Measurements from ENCODE around the gene PXK.
A peak's percentile ranks its signal among the peaks of the same experiment; 100 is the strongest.
"Not testable (repeated sequence)": the region's sequence is repeated elsewhere in the genome, so short reads cannot be mapped to it uniquely, and the experiment has no call there.

PXK gene

DNA sequence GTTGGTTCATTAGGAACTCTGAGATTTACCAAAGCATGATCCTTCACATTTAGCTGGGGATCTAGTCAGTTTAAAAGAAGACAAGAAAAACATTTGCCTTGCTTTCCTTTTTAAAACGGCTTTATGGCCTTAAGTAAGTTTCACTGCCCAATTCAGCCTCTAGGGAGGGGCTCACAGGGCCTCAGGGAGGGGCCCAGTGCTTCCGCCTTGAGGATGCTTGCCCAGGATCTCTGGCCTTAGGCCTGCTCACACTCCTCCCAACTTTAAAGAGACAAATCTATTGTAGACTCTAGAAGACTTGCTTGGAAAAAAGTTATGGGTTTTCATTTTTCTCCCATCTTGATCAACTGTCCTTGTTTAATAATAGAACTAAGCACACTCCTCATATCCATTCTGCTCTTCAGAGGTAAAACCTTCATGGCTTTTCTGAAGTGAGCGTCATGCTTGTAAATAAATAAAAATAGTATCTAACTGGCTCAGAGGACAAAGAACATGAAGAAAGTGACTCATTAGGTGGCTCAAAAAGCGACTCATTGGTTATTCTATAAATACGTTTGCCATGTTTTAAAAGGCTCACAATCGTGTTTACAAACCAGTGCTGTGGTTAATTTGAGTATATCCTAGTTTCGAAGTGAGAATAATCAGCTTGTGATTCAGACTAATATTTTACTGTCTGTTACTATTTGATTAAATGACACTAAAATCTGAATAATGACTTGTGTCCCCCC is 87.3 kb downstream of the PXK start:
- DNase-seq (ENCODE audit: low spot score): no peak

- DNase-seq (ENCODE audit: low spot score): no peak
These were observed 88.3 kb downstream of the PXK start for GRCh38 chr3:58421004-58421403.

DNA sequence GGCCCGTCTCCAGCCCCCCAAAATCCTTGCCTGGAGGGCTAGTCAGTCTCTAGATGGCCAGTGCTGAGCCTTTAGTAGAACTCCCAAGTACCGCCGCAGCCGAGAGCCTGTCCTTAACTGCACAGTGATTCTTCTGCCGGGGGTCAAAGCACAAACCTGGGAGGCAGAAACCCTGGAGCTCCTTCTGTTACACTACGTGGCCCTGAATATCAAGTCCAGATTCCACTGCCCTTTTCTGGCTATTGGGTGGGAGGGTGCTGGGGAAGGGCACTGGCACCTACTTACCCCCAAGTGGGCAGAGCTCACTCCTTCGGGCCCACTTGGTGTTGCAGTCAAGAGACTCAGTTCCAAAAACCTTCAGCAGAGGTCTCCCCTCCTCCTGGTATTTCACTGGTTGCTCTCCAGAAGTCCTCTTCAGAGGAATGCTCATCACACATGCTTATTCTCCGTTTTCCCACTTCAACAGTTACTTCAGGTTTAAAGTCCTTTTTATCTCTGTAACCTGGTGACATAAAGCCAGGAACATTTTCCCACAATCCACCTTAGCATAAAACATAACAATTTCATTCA is 90.1 kb downstream of the PXK start:
- no peak for DNase-seq (ENCODE audit: low spot score)

GRCh38 chr3:58424613-58425012 is 91.9 kb downstream of the PXK start:
- DNase-seq (ENCODE audit: low spot score): no peak

DNA sequence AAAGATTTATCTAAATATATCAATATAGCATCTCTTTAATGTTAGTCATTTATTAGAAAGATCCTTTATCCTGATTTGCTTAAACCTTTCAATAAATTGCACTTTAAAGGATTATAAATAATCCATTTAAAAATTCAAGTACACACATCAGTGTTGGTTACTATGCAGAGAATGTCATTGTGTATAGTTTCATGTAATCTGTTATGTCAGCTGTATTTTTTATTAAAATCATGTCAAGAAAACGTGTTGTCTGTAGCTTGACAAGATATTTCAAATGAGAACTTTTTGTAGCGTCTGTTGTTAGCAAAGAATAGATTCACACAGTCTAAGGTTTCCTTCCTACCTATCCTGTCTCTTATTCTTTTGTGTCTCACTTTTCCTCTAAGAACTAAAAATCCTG is 93.1 kb downstream of the PXK start:
- no peak for DNase-seq (ENCODE audit: low spot score)

DNA sequence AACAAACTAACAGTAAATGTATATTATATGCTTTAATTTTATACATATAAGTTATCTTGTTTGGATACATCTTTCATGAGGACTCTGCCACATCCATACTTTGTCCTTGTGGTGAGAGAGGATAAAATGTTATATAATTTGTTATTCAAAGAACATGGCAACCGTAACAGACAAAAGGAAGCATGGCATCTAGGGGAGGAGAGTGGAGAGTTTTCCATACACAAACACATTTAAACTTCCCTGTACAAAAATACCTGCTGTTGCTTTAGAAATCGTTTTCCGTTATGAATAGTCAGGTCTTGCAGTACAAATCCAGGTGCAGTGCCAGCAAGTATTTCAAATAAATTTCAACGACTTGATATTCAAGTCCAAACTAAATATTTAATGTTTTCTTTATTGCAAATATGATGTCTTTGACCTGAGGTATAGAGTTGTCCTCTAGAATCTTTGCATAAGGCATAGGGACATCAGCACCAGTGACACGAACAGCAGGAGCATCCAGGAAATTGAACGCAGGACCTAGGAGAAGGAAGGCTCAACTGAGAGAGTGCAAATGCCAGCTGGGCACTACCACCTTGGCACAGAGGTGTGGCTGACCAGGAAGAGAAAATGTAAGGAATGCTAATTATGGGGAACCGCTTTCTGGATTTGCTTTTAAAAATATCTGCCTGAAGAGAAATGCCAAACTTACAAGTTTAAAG is 95.1 kb downstream of the PXK start:
- DNase-seq (ENCODE audit: low spot score): no peak

GRCh38 chr3:58429657-58430056 is 97.0 kb downstream of the PXK start:
- no peak for DNase-seq (ENCODE audit: low spot score)

- no peak for DNase-seq (ENCODE audit: low spot score)
These were observed 100.2 kb downstream of the PXK start for GRCh38 chr3:58432905-58433304.

DNA sequence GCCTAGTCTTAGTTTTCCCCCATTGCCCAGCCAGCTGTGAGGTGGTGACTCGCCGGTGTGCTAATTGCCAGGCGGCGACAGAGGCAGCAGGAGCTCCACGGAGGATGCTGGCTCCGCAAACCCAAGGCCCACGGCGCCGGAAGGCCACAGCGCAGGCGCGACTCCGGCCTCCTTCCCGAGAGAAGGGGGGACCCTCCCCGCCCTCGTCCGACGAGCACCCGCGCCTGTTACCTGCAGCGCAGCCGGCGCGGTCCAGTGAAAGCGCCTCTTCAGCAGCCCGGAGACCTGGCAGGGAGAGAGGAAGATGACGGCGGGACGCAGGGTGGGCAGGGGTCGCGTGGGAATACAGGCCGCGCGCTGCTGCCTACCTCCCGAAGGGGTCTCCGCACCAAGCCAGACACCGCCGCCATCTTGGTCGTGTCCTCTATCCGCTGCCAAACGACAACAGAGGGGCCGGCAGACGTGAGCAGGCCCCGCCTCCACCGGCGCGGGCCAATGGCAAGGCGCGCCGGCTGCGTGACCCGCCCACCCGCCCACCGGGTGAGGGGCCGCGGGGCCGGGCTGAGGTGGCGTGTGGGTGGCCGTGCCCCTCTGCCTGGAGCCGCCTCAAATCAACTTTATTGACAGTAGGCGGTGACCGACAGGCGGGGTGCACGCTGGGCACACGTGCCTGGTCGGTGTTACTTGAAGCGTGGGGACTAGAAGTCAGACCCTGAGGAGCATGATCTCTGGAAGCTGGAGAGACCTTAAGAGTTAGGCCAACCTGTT is 100.9 kb downstream of the PXK start, which contains the start of gene PDHB:
TSS of gene PDHB (minus strand) at position 433 of the 768 bp plus-strand sequence. CDS start at position 410, 23 bp downstream.
- DNase-seq (ENCODE audit: low spot score): peak; percentile 84

GRCh38 chr3:58434168-58434504 is 101.4 kb downstream of the PXK start:
- no peak for DNase-seq (ENCODE audit: low spot score)

DNA sequence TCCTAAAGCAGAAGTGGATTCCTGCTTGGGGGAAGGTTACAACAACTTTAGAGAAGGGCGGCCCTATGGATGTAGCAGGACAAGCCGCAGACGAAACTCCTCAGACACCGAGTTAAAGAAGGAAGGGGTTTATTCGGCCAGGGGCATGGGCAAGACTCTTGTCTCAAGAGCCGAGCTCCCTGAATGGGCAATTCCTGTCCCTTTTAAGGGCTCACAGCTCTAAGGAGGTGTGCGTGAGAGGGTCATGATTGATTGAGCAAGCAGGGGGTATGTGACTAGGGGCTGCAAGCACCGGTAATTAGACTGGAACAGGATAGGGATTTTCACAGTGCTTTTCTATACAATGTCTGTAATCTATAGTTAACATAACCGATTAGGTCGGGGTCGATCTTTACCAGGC is 101.8 kb downstream of the PXK start:
- DNase-seq (ENCODE audit: low spot score): no peak

DNA sequence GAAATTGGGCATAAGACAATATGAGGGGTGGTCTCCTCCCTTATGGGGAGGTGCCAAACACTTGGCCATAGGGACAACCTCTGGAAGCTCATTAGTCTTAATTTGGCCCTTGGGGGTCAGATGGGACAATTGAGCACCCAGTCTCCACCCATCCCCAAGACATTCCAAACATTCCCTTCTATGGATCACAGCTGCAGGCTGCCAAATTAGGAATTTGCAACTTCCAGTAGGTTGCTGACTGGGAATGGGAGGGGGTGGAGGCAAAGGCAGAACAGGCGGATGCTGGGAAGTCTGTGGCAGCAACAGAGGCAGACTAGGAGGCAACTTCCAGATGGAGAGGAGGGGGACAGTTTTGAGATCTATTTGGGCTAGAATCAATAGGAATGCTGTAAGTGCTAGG is 102.3 kb downstream of the PXK start:
- no peak for DNase-seq (ENCODE audit: low spot score)

- DNase-seq (ENCODE audit: low spot score): not testable (repeated sequence)
These were observed 104.6 kb downstream of the PXK start for GRCh38 chr3:58437276-58437675.

GRCh38 chr3:58440996-58441355 is 108.3 kb downstream of the PXK start:
- not testable (repeated sequence) for DNase-seq (ENCODE audit: low spot score)

DNA sequence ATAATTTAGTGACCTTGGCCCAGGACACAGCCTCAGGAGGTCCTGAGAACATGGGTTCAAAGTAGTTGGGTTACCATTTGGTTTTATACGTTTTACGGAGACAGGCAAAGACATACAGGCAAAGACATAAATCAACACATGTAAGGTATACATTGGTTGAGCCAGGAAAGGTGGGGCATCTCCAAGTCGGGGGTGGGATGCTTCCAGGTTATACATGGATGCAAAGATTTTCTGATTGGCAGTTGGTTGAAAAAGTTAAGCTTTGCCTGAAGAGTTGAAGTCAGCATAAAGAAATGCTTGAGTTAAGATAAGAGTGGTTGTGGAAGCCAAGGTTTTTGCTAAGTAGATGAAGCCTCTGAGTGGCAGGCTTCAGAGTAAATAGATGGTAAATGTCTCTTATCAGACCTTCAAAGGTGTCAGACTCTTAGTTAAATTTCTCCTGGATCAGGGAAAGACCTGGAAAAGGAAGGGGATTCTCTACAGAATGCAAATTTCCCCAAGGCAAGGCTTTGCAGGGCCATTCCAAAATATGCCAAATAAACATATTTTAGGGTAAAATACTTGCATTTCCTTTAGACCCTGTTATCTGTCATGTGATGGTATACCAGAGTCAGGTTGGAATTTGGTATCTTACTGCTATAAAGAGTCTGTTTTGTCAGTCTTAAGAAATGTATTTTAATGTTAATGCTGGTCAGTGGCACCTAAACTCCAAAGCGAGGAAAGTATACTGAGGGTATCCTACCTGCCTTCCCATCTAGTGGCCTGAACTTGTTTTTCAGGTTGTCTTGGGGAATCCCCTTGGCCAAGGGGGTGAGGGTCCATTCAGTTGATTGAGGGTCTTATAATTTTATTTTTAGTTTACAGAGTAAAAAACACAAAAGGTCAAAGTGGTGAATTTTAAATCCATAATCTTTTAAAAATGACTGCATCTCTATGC is 109.1 kb downstream of the PXK start:
- no peak for DNase-seq (ENCODE audit: low spot score)

GRCh38 chr3:58452176-58452575 is 119.5 kb downstream of the PXK start:
- no peak for DNase-seq (ENCODE audit: low spot score)

- no peak for DNase-seq (ENCODE audit: low spot score)
These were observed 126.5 kb downstream of the PXK start for GRCh38 chr3:58459160-58459559.

- no peak for DNase-seq (ENCODE audit: low spot score)
These were observed 130.1 kb downstream of the PXK start for GRCh38 chr3:58462829-58463180.

GRCh38 chr3:58463181-58463941 is 130.7 kb downstream of the PXK start:
- peak; percentile 52 for DNase-seq (ENCODE audit: low spot score)

DNA sequence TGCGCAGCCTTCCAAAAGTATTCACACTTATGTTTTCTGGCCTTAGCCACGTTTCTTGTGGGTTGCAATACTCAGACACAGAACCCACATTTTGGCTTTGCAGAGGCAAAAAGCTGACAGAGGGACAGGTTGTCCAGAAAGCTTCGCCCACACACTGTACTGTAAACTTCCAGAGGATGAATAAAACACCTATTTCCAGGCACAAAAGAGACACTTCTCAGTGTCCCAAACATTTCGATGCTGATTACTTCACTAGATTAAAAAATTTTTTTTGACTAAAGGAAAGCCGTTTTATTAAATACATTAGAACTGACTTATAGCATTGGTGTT is 131.2 kb downstream of the PXK start:
- DNase-seq (ENCODE audit: low spot score): no peak

DNA sequence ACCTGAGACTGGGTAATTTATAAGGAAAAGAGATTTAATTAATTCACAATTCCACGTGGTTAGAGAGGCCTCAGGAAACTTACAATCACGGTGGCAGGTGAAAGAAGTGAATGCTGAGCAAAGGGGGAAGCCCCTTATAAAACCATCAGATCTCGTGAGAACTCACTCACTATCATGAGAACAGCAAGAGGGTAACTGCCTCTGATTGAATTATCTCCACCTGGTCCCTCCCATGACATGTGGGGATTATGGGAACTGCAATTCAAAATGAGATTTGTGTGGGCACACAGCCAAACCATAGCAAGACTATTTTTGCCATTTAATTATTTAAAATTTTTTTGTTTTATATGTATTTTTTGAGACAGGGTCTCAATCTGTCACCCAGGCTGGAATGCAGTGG is 132.2 kb downstream of the PXK start:
- no peak for DNase-seq (ENCODE audit: low spot score)
